H1 (cell line): ENCODE measurements around the gene MTARC2. TPM values are rescaled to one million over a fixed set of nuclear protein-coding genes. Genes with fewer than 3 reads are reported as not detected.

Experiments used
- CTCF ChIA-PET: fragments of 300-600 bp; sonication (Branson Sonifier 250); formaldehyde crosslinking; loops from one replicate; lab custom pipeline; 2021; ENCODE audit not compliant: partially characterized antibody; lab: Charles Lee
- POLR2A ChIA-PET: fragments of 300-600 bp; sonication (Branson Sonifier 250); formaldehyde crosslinking; loops from one replicate; lab custom pipeline; 2021; ENCODE audit warnings: inconsistent platforms; ENCODE audit not compliant: partially characterized antibody; lab: Charles Lee
- DNase-seq, 2 experiments: peaks; one replicate each; pipeline versions ENCODE4 v3.0.0 to v3.0.0-alpha.2; 2010 to 2022; ENCODE audit warnings: low spot score in 2 of 2, low read depth in 1 of 2, mixed read lengths in 1 of 2
- FAIRE-seq: peaks from 2 replicates; lab custom pipeline; 2011; peaks lifted over from hg19 to GRCh38; lab: Jason Lieb, UNC
- H2AFZ ChIP-seq: 2 replicates; pipeline ENCODE4 v1.8.1; 2012; ENCODE audit warnings: low read length, inconsistent platforms
- H2AK5ac ChIP-seq: 2 replicates; pipeline ENCODE4 v1.6.1; 2013; ENCODE audit warnings: low read depth, low read length
- H2BK120ac ChIP-seq: replicated peaks from 2 replicates; pipeline ENCODE3; 2013; ENCODE audit warnings: low read depth, low read length, inconsistent platforms
- H2BK12ac ChIP-seq: 2 replicates; pipeline ENCODE4 v1.6.1; 2013; ENCODE audit warnings: low read depth, low read length
- H2BK15ac ChIP-seq: 2 replicates; pipeline ENCODE4 v1.6.1; 2013; ENCODE audit warnings: low read length
- H2BK20ac ChIP-seq: 2 replicates; pipeline ENCODE4 v1.6.1; 2013; ENCODE audit warnings: low read length
- H2BK5ac ChIP-seq: 2 replicates; pipeline ENCODE4 v1.6.1; 2013; ENCODE audit warnings: low read depth, low read length
- H3K14ac ChIP-seq: 2 replicates; pipeline ENCODE4 v1.6.1; 2013; ENCODE audit warnings: inconsistent platforms; ENCODE audit not compliant: insufficient read length
- H3K18ac ChIP-seq: 2 replicates; pipeline ENCODE4 v1.6.1; 2013; ENCODE audit warnings: low read length; ENCODE audit errors: extremely low read depth
- H3K23ac ChIP-seq: 2 replicates; pipeline ENCODE4 v1.6.1; 2013; ENCODE audit warnings: inconsistent platforms; ENCODE audit not compliant: insufficient read length
- H3K23me2 ChIP-seq: 2 replicates; pipeline ENCODE4 v1.6.1; 2013; ENCODE audit warnings: low read depth, low read length
- H3K27ac ChIP-seq: 2 replicates; pipeline ENCODE4 v1.6.1; 2011; ENCODE audit warnings: low read depth, low read length, inconsistent platforms
- H3K27me3 ChIP-seq, 4 experiments: replicated peaks in 1 of 4; 1 replicate in 1 of 4; 2 replicates in 3 of 4; pipeline versions ENCODE4 v1.6.1 to v1.8.1; 2011 to 2013; ENCODE audit warnings: low read length in 3 of 4, mild to moderate bottlenecking in 3 of 4, inconsistent platforms in 2 of 4, mixed read lengths in 2 of 4, moderate library complexity in 1 of 4; ENCODE audit not compliant: control insufficient read depth in 3 of 4, insufficient read depth in 3 of 4; ENCODE audit errors: extremely low read depth in 1 of 4
- H3K36me3 ChIP-seq, 4 experiments: 2 replicates each; pipeline versions ENCODE4 v1.6.1 to v1.8.1; 2011 to 2013; ENCODE audit warnings: mild to moderate bottlenecking in 4 of 4, low read length in 3 of 4, moderate library complexity in 2 of 4, control low read depth in 1 of 4, inconsistent platforms in 1 of 4; ENCODE audit not compliant: insufficient read depth in 4 of 4, control insufficient read depth in 2 of 4
- H3K4ac ChIP-seq: replicated peaks from 2 replicates; pipeline ENCODE3; 2013; ENCODE audit warnings: low read length, low read depth, mixed read lengths, inconsistent platforms; ENCODE audit not compliant: insufficient read length
- H3K4me1 ChIP-seq, 4 experiments: replicated peaks in 1 of 4; 1 replicate in 1 of 4; 2 replicates in 3 of 4; pipeline versions ENCODE4 v1.6.1 to v1.8.1; 2011 to 2013; ENCODE audit warnings: low read length in 3 of 4, inconsistent platforms in 2 of 4, mixed read lengths in 1 of 4; ENCODE audit not compliant: insufficient read depth in 4 of 4, control insufficient read depth in 3 of 4
- H3K4me2 ChIP-seq, 2 experiments: 2 replicates each; pipeline versions ENCODE4 v1.6.1 to v1.8.1; 2011 to 2013; ENCODE audit warnings: low read depth in 2 of 2, low read length in 2 of 2, control low read depth in 1 of 2, inconsistent platforms in 1 of 2, mild to moderate bottlenecking in 1 of 2; ENCODE audit not compliant: insufficient read depth in 1 of 2
- H3K4me3 ChIP-seq, 4 experiments: fragments of 200-600, 300-600 bp in 1 of 4; sonication (generic), shearing (Covaris generic), sonication (Bioruptor Twin) in 1 of 4; 2 replicates each; pipeline versions ENCODE4 v1.5.1 to v1.8.1; 2011 to 2016; ENCODE audit warnings: low read length in 4 of 4, low read depth in 3 of 4, control low read depth in 2 of 4, inconsistent platforms in 2 of 4, mild to moderate bottlenecking in 2 of 4, mixed read lengths in 1 of 4, moderate library complexity in 1 of 4; ENCODE audit not compliant: insufficient read depth in 2 of 4; ENCODE audit errors: extremely low read depth in 1 of 4
- H3K56ac ChIP-seq: replicated peaks from 2 replicates; pipeline ENCODE3; 2013; ENCODE audit warnings: low read depth, mild to moderate bottlenecking, mixed read lengths, low read length, inconsistent platforms; ENCODE audit not compliant: insufficient read length
- H3K79me1 ChIP-seq: 2 replicates; pipeline ENCODE4 v1.6.1; 2013; ENCODE audit warnings: low read depth, low read length, control low read depth
- H3K79me2 ChIP-seq, 2 experiments: 2 replicates each; pipeline versions ENCODE4 v1.6.1 to v1.8.1; 2012 to 2013; ENCODE audit warnings: low read length in 2 of 2, mild to moderate bottlenecking in 2 of 2, inconsistent platforms in 1 of 2; ENCODE audit not compliant: insufficient read depth in 2 of 2, control insufficient read depth in 1 of 2
- H3K9ac ChIP-seq, 4 experiments: replicated peaks in 1 of 4; 1 replicate in 1 of 4; 2 replicates in 3 of 4; pipeline versions ENCODE4 v1.6.1 to v1.8.1; 2011 to 2013; ENCODE audit warnings: low read depth in 3 of 4, low read length in 3 of 4, control low read depth in 2 of 4, mild to moderate bottlenecking in 2 of 4, moderate library complexity in 2 of 4, inconsistent platforms in 1 of 4; ENCODE audit errors: extremely low read depth in 1 of 4
- H3K9me3 ChIP-seq, 2 experiments: 2 replicates each; pipeline versions ENCODE4 v1.6.1 to v1.8.1; 2012 to 2013; ENCODE audit warnings: mild to moderate bottlenecking in 2 of 2, moderate library complexity in 2 of 2, control low read depth in 1 of 2, inconsistent platforms in 1 of 2, low read depth in 1 of 2, low read length in 1 of 2, mixed read lengths in 1 of 2; ENCODE audit not compliant: insufficient read depth in 2 of 2
- H4K20me1 ChIP-seq, 2 experiments: replicated peaks in 1 of 2; 2 replicates each; pipeline versions ENCODE3 to v1.8.1; 2011 to 2013; ENCODE audit warnings: inconsistent platforms in 2 of 2, low read length in 2 of 2, mild to moderate bottlenecking in 1 of 2; ENCODE audit not compliant: insufficient read depth in 2 of 2, control insufficient read depth in 1 of 2
- H4K5ac ChIP-seq: 2 replicates; pipeline ENCODE4 v1.6.1; 2013; ENCODE audit warnings: low read length, low read depth, mixed read lengths, inconsistent platforms; ENCODE audit not compliant: insufficient read length
- H4K8ac ChIP-seq: 2 replicates; pipeline ENCODE4 v1.8.0; 2013; ENCODE audit warnings: mild to moderate bottlenecking, moderate library complexity, low read length, inconsistent platforms; ENCODE audit not compliant: insufficient read depth; ENCODE audit errors: extremely low read depth
- H4K91ac ChIP-seq: replicated peaks from 2 replicates; pipeline ENCODE3; 2013; ENCODE audit warnings: low read length, mixed read lengths, inconsistent platforms; ENCODE audit not compliant: insufficient read length
- CHD1 ChIP-seq: IDR thresholded peaks from 2 replicates; pipeline ENCODE4 v1.6.1; 2012; ENCODE audit warnings: low read depth, low read length, improper control_type of control experiment
- EGR1 ChIP-seq: IDR thresholded peaks from 2 replicates; pipeline ENCODE4 v1.6.1; 2011; ENCODE audit warnings: low read depth, low read length, borderline replicate concordance
- GABPA ChIP-seq: IDR thresholded peaks from 2 replicates; pipeline ENCODE4 v1.6.1; 2011; ENCODE audit warnings: mild to moderate bottlenecking, low read length, moderate library complexity, borderline replicate concordance; ENCODE audit not compliant: insufficient read depth
- NANOG ChIP-seq: IDR thresholded peaks from 2 replicates; pipeline ENCODE4 v1.6.1; 2011; ENCODE audit warnings: low read length, low read depth, mild to moderate bottlenecking, inconsistent platforms; ENCODE audit not compliant: insufficient read depth, poor library complexity, severe bottlenecking
- NRF1 ChIP-seq: IDR thresholded peaks from 2 replicates; pipeline ENCODE4 v1.6.1; 2011; ENCODE audit warnings: mild to moderate bottlenecking, low read depth, low read length, improper control_type of control experiment
- SRF ChIP-seq: IDR thresholded peaks from 2 replicates; pipeline ENCODE4 v1.6.1; 2011; ENCODE audit warnings: mild to moderate bottlenecking, low read depth, low read length, moderate library complexity
- WGBS, 2 experiments: shearing (Covaris generic) in 1 of 2; methylation state at CpG; one replicate each; pipeline versions ENCODE4 v1.1.6 to v1.1.7; 2013 to 2015; ENCODE audit warnings: low lambda C conversion rate in 2 of 2, mixed read lengths in 2 of 2, inconsistent platforms in 1 of 2, low coverage in 1 of 2, missing lambda C conversion rate in 1 of 2; ENCODE audit not compliant: insufficient replicate concordance in 2 of 2, insufficient coverage in 1 of 2, insufficient read length in 1 of 2; ENCODE audit errors: extremely low coverage in 1 of 2, missing lambda C conversion rate in 1 of 2; 5-methylcytosine and 5-hydroxymethylcytosine counted together
- polyA plus RNA-seq, 7 experiments: library from polyadenylated mRNA; depleted of rRNA in 3 of 7; stranded (reverse) in 5 of 7; unstranded in 2 of 7; fragments of >200 nt in 5 of 7; fragments of 200-250 nt in 2 of 7; gene quantifications; 1 replicate in 5 of 7; 2 replicates in 1 of 7; 4 replicates in 1 of 7; pipeline versions ENCODE4 v1.2.1 to v1.2.3, GENCODE V29; 2011 to 2013; ENCODE audit warnings: missing spikeins in 2 of 7, mixed read lengths in 2 of 7
- total RNA-seq: library from RNA; stranded (reverse); fragmentation: NEBNext Ultra II Directional; extraction: Animal tissue kit (Norgen Biotek cat#: 25700); gene quantifications from 2 replicates; pipeline ENCODE4 v1.2.1, GENCODE V29; 2021
- TF ChIP-seq, protein P1 (sequence below), 3 experiments: IDR thresholded peaks; 1 replicate in 2 of 3; 2 replicates in 1 of 3; pipeline versions ENCODE4 v1.5.1 to v1.6.1; 2011; ENCODE audit warnings: low read length in 3 of 3, mild to moderate bottlenecking in 3 of 3, inconsistent platforms in 2 of 3, low read depth in 1 of 3, moderate library complexity in 1 of 3; ENCODE audit not compliant: insufficient read depth in 1 of 3; ENCODE audit errors: control extremely low read depth in 1 of 3

Gene MTARC2
- total and polyA plus RNA-seq, 2 of the 8 experiments (the other 6 are each of a cell fraction or from before 2014, with no cell fraction given): 7.2 to 7.9 TPM

DNA sequence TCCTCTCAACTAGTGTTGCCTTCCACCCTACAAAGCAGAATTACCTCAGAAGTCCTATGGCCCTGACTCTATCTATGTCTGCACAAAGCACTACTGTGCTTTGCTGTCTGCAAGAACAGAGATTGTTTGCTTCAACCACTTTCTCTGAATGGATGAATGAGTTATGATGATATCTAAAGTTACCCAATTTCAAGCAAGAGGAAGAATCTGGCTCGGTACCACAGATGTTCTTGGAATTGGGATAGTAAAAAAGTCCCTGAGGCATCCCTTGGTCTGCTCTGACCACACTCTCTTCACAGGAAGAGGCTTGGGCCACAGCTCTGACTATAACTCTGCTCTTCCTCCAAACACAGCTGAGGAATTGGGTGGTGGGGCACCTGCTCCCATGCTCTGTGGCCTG, 69.8 kb downstream of the MTARC2 start:
- H3K79me2 ChIP-seq: no peaks in the 10 kb centered on the region
- H3K27ac ChIP-seq: no peak overlapping the region
- H2BK20ac ChIP-seq: no peak overlapping the region
- H3K23me2 ChIP-seq: no peaks in the 10 kb centered on the region
- FAIRE-seq: no peak
- H2BK120ac ChIP-seq: no peak overlapping the region
- no peak overlapping the region; the same call in 1 of the 2 replicates for H3K18ac ChIP-seq
- no peak overlapping the region for H3K4ac ChIP-seq
- no peak overlapping the region for H3K4me2 ChIP-seq
- H3K9me3 ChIP-seq: no peaks in the 10 kb centered on the region
- H4K91ac ChIP-seq: no peak overlapping the region
- no peak for DNase-seq
- H3K4me1 ChIP-seq: peaks cover 0 to 8% (median 3%) of the 10 kb centered on the region in 4 experiments; a peak in 3 of 7 replicates
- H2AK5ac ChIP-seq: no peak overlapping the region
- POLR2A ChIA-PET: interaction anchor here (1.0 to 1.1 kb wide), 2 partner anchors 14 to 32 kb away, joined by 3 read pairs; partner anchors contain the start of gene MTARC1
- no peak overlapping the region for H3K23ac ChIP-seq
- H3K27me3 ChIP-seq: no peaks in the 10 kb centered on the region
- no peak overlapping the region for H4K8ac ChIP-seq
- CTCF ChIA-PET: interaction anchor here (1.1 to 2.5 kb wide), 3 partner anchors 8 to 55 kb away, joined by 3 to 15 read pairs (median 5); no protein-coding TSS in a partner anchor
- no peak overlapping the region for H2BK5ac ChIP-seq
- H2AFZ ChIP-seq: no peak overlapping the region
- H2BK15ac ChIP-seq: no peak overlapping the region
- H3K36me3 ChIP-seq: peaks cover 0 to 10% (median 3%) of the 10 kb centered on the region in 4 experiments; a peak in 2 of 8 replicates
- H4K20me1 ChIP-seq: no peaks in the 10 kb centered on the region
- H3K56ac ChIP-seq: no peak overlapping the region
- H3K4me3 ChIP-seq: no peak overlapping the region
- TF ChIP-seq CHD1 (no peak), NANOG (no peak), GABPA (no peak), SRF (no peak), NRF1 (no peak), EGR1 (no peak)
- TF ChIP-seq, protein P1, sequence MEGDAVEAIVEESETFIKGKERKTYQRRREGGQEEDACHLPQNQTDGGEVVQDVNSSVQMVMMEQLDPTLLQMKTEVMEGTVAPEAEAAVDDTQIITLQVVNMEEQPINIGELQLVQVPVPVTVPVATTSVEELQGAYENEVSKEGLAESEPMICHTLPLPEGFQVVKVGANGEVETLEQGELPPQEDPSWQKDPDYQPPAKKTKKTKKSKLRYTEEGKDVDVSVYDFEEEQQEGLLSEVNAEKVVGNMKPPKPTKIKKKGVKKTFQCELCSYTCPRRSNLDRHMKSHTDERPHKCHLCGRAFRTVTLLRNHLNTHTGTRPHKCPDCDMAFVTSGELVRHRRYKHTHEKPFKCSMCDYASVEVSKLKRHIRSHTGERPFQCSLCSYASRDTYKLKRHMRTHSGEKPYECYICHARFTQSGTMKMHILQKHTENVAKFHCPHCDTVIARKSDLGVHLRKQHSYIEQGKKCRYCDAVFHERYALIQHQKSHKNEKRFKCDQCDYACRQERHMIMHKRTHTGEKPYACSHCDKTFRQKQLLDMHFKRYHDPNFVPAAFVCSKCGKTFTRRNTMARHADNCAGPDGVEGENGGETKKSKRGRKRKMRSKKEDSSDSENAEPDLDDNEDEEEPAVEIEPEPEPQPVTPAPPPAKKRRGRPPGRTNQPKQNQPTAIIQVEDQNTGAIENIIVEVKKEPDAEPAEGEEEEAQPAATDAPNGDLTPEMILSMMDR (IDR thresholded peaks at IDR 0.05; ENCODE audit: control extremely low read depth in 1 of 3, insufficient read depth in 1 of 3, low read depth in 1 of 3, low read length in 3 of 3): no peak
- no peaks in the 10 kb centered on the region for H3K79me1 ChIP-seq
- H3K14ac ChIP-seq: no peak overlapping the region
- H4K5ac ChIP-seq: no peak overlapping the region
- H3K9ac ChIP-seq: no peak overlapping the region
- no peak overlapping the region for H2BK12ac ChIP-seq
- 88% methylated on average over 1 of the region's 1 CpG; no CpG with 5 or more reads in 1 of the 2 experiments for WGBS, 2 experiments
